NCI-H187 treated with DMSO at 0.1 percent for 48 hours (cell line): ENCODE results near the gene WDFY3.

Experiments used
- DNase-seq: peaks from one replicate; lab custom pipeline; 2025; lab: John Stamatoyannopoulos, UW

Gene WDFY3

GRCh38 chr4:84912741-84913140 is 53.7 kb downstream of the WDFY3 start:
- no peak for DNase-seq

- no peak for DNase-seq
Measured at GRCh38 chr4:84908876-84909275, 57.6 kb downstream of the WDFY3 start.

DNA sequence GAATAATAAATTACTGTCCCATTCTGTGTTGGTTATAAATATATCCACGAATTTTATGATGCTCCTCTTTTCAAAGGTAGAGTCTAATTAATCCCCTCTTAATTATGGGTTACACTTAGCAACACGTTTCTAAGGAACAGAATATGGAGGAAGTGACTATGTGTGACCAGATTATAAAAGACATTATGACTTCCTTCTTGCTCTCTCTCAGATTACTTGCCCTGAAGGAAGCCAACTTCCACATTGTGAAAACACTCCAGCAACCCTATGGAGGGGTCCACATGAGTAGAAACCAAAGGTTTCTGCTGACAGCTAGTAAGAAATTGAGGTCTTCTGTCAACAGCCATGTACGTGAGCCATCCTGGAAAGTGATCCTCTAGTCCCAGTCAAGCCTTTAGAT is 59.3 kb downstream of the WDFY3 start:
- DNase-seq: no peak

- no peak for DNase-seq
Measured at GRCh38 chr4:84905646-84906045, 60.8 kb downstream of the WDFY3 start.

DNA sequence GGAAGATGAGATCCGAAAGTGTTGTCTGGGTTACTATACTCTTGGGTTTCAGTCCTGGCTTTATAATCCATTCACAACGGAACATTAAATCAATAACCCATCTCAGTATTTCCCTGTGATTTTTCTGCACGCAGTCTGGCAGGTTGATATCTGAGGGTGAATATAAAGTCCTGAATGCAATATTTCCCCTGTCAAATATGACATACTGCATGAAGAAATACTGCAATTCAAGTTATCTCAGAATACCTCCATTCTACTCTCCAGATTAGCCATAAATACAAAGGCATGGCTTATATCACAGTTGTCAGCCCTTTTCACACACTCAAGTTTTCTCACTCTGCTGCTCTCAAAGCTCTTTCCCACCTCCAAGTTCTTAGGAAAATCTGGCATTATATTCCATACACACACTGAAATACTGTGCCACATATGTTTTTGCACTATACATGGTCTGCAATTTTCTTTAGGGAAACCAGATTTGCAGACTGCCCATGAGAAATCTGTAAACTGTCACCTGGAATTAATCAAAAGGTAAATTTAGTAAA is 64.7 kb downstream of the WDFY3 start:
- no peak for DNase-seq

- no peak for DNase-seq
Measured at GRCh38 chr4:84901173-84901572, 65.3 kb downstream of the WDFY3 start.

DNA sequence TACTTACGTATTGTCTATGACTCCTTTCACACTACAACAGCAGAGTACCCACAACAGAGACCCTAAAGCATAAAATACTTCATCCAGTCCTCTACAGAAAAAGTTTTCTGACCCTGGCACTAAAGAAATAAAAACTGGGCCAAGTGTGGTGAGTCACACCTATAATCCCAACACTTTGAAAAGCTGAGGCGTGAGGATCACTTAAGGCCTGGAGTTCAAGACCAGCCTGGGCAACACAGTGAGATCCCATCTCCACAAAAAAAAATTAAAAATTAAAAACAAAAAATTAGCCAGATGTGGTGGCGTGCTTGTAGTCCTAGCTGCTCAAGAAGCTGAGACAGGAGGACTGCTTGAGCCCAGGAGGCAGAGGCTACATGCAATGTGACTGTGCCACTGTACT is 66.9 kb downstream of the WDFY3 start:
- no peak for DNase-seq

- no peak for DNase-seq
Measured at GRCh38 chr4:84897516-84897915, 69.0 kb downstream of the WDFY3 start.

DNA sequence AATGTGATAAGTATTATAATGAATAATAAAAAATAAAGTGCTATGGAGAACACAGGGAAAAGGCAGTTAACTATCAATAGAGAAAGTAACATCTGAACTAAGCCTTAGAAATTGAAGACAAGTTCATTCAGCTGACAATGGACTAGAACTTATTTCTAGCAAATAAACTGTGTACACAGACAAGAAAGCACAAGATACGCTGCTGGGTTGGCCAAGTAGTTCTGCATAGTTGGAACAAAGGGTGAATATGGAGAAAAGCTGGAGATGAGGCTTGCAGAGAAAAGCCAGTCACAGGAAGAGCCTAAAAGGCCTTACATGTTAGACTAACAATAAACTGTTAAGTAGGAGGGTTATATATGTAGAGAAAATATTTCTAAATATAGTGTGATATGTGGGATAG is 71.2 kb downstream of the WDFY3 start:
- DNase-seq: no peak

GRCh38 chr4:84894621-84895020 is 71.9 kb downstream of the WDFY3 start:
- DNase-seq: no peak

GRCh38 chr4:84892950-84893349 is 73.5 kb downstream of the WDFY3 start:
- DNase-seq: no peak

DNA sequence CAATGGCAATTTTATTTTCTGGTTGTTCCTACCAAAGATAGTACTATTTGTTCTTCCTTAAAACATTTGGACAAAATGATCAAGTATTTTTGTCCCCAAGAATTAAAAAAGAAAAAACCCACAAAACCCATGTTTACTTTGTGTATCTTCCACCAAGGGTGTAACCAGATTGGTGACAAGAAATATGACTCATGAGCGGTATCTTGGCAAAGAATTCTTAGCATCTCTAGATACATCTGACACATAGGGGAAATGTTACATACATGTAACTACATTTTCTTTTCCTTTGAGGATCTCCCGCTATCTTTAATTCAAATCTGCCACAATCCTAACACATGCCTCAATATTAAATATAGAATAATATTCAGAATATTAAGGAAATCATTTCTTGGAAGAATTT is 78.7 kb downstream of the WDFY3 start:
- no peak for DNase-seq

- DNase-seq: no peak
Measured at GRCh38 chr4:84879651-84880200, 86.8 kb downstream of the WDFY3 start.

GRCh38 chr4:84878546-84878945 is 87.9 kb downstream of the WDFY3 start:
- no peak for DNase-seq

- DNase-seq: no peak
Measured at GRCh38 chr4:84878090-84878489, 88.4 kb downstream of the WDFY3 start.

- no peak for DNase-seq
Measured at GRCh38 chr4:84877051-84877833, 89.2 kb downstream of the WDFY3 start.

GRCh38 chr4:84875636-84876371 is 90.7 kb downstream of the WDFY3 start:
- no peak for DNase-seq

- no peak for DNase-seq
Measured at GRCh38 chr4:84874619-84875018, 91.9 kb downstream of the WDFY3 start.

DNA sequence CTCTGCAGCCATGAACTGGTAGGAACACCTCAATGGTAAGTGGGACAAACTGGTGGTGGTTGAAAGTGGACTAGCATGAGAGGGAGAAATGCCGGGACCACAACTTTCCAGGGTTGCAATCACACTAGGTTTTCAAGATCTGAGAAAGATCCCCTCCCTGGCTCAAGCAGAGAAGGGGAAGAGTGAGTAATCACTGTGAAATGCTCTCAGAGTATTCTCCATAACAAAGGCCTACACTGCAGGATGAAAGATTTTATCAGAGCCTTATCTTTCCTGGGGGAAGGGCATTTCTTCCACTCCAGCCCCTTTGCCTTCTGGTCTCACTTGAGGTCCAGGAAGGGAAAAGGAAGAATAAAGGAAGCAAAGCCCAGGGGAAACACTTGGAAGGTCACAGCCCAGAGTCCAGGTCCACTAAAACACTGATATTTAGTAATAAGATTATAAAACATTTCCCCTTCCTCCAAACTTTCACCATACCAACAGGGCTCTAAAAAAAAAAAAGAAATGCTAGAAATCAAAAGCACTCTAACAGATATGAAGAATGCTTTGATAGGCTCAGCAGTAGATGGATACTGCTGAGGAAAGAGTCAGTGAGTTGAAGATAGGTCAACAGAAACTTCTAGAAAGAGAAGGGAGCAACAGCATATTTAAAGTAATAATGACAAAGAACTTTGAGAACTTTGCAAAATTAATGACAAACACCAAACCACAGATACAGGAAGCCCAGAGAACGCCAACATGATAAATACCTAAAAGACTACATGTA is 95.9 kb downstream of the WDFY3 start:
- DNase-seq: no peak

DNA sequence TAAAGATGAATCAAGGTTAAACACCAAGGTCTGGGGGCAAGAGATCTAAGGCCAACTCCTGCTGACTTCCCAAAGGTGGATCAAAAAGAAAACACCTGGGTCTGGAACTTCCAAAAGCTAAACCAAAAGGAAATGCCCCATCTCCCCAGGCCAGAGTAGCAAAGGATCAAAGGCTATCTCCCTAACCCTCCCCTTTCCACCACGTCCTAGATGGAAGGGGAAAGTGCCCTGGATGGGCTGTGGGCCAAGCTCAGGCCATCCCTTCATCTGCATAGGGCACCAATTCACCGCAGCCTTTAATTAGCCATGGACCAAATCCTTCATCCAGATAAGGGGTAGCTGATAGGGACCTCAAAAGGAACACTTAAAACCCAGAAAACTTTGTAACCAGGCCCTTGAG is 100.2 kb downstream of the WDFY3 start:
- DNase-seq: no peak

DNA sequence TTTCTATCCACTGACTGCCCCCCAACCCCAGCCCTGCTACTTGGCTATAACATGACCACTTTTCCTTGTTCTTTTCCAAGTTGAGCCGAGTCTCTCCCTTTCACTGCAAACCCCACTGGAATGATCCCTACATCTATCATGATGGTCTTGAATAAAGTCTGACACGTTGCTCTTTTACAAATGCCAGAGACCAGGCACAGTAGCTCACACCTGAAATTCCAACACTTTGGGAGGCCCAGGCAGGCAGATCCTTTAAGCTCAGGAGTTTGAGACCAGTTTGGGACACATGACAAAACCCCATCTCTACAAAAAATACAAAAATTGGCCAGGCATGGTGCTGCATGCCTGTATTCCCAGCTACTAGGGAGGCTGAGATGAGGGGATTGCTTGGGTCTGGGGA is 100.9 kb downstream of the WDFY3 start:
- no peak for DNase-seq

DNA sequence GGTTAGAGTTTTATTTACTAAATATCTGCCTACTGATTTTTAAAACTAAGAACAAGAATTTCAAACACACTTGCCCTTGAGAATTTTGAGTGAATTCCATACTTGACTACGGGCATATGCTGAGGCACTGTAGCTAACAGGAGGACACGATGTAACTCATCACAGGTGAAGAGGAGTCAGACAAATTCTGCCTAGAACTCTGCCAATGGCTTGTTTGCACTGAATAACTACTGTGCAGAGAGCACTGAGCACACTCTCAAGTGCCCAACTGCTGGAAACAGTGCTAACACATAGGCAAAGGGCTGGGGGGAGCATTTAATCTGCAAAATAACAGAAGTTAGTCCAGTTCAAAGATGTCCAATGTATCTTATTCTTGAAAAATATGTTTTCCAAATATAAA is 104.4 kb downstream of the WDFY3 start:
- DNase-seq: no peak
